SK-N-SH (cell line): ENCODE data around the gene MAN1B1. TPM values are rescaled to one million over a fixed set of nuclear protein-coding genes. Genes with fewer than 3 reads are reported as not detected.

Experiments
- CTCF ChIA-PET: fragments of 300-600, 350-600 bp; formaldehyde crosslinking; extraction: SDS; loops from one replicate; lab custom pipeline; 2021; lab: Yijun Ruan, JAX
- POLR2A ChIA-PET: fragments of 350-600 bp; sonication (Branson Sonifier 250); formaldehyde crosslinking; extraction: SDS; loops from one replicate; lab custom pipeline; 2020; ENCODE audit warnings: antibody characterized with exemption, inconsistent platforms; lab: Yijun Ruan, JAX
- DNase-seq: peaks from one replicate; pipeline ENCODE4 v3.0.0; 2012
- H2AFZ ChIP-seq: fragments of 200-600 bp; sonication (generic); 2 replicates; pipeline ENCODE4 v1.8.1; 2016; ENCODE audit warnings: antibody characterized with exemption, mild to moderate bottlenecking, low read depth
- H3F3A ChIP-seq: fragments of 200-600 bp; sonication (generic); replicated peaks from 2 replicates; pipeline ENCODE3; 2016; ENCODE audit warnings: antibody characterized with exemption, mild to moderate bottlenecking; ENCODE audit not compliant: insufficient read depth
- H3K27ac ChIP-seq, 2 experiments: fragments of 200-500 bp in 1 of 2; fragments of 200-600 bp in 1 of 2; sonication (Bioruptor generic) in 1 of 2; sonication (generic), shearing (Covaris generic) in 1 of 2; 2 replicates each; pipeline versions ENCODE4 v1.5.1 to v1.6.1; 2014 to 2016; ENCODE audit warnings: low read depth in 2 of 2, inconsistent platforms in 1 of 2, low read length in 1 of 2, mild to moderate bottlenecking in 1 of 2, mixed read lengths in 1 of 2
- H3K27me3 ChIP-seq: fragments of 200-600 bp; sonication (generic), shearing (Covaris generic); 2 replicates; pipeline ENCODE4 v1.6.1; 2016; ENCODE audit warnings: mixed run types; ENCODE audit not compliant: insufficient read depth
- H3K36me3 ChIP-seq, 2 experiments: fragments of 200-500 bp in 1 of 2; fragments of 200-600 bp in 1 of 2; sonication (Bioruptor generic) in 1 of 2; sonication (generic) in 1 of 2; replicated peaks in 1 of 2; 2 replicates each; pipeline versions ENCODE3 to v1.5.1; 2014 to 2016; ENCODE audit warnings: low read length in 1 of 2, mild to moderate bottlenecking in 1 of 2; ENCODE audit not compliant: insufficient read depth in 2 of 2, control insufficient read depth in 1 of 2
- H3K4me1 ChIP-seq, 2 experiments: fragments of 200-500 bp in 1 of 2; fragments of 200-600 bp in 1 of 2; sonication (Bioruptor generic) in 1 of 2; sonication (generic), shearing (Covaris generic) in 1 of 2; 2 replicates each; pipeline versions ENCODE4 v1.5.1 to v1.6.1; 2014 to 2016; ENCODE audit warnings: low read depth in 1 of 2, low read length in 1 of 2, mixed run types in 1 of 2; ENCODE audit not compliant: insufficient read depth in 2 of 2, control insufficient read depth in 1 of 2
- H3K4me2 ChIP-seq: fragments of 200-600 bp; sonication (generic), shearing (Covaris generic); 2 replicates; pipeline ENCODE4 v1.6.1; 2017; ENCODE audit warnings: mixed run types
- H3K4me3 ChIP-seq, 2 experiments: fragments of 200-500 bp in 1 of 2; fragments of 200-600 bp in 1 of 2; sonication (Bioruptor generic) in 1 of 2; sonication (generic), shearing (Covaris generic) in 1 of 2; 2 replicates each; pipeline versions ENCODE4 v1.5.1 to v1.8.1; 2014 to 2016; ENCODE audit warnings: low read depth in 2 of 2, inconsistent platforms in 1 of 2, low read length in 1 of 2, mild to moderate bottlenecking in 1 of 2, mixed read lengths in 1 of 2, moderate library complexity in 1 of 2
- H3K79me2 ChIP-seq: fragments of 200-600 bp; sonication (generic); 2 replicates; pipeline ENCODE4 v1.8.1; 2017; ENCODE audit warnings: mild to moderate bottlenecking; ENCODE audit not compliant: insufficient read depth
- H3K9ac ChIP-seq: fragments of 200-600 bp; sonication (generic); 2 replicates; pipeline ENCODE4 v1.6.1; 2017; ENCODE audit warnings: mixed run types
- H3K9me2 ChIP-seq: fragments of 200-600 bp; sonication (generic); 2 replicates; pipeline ENCODE4 v1.6.1; 2017; ENCODE audit warnings: mixed run types
- H3K9me3 ChIP-seq: fragments of 200-600 bp; sonication (generic); 2 replicates; pipeline ENCODE4 v1.6.1; 2017; ENCODE audit warnings: mixed run types, mild to moderate bottlenecking, moderate library complexity
- H4K20me1 ChIP-seq: fragments of 200-600 bp; sonication (generic); 2 replicates; pipeline ENCODE4 v1.6.1; 2017; ENCODE audit warnings: mild to moderate bottlenecking, mixed run types; ENCODE audit not compliant: insufficient read depth
- CHD2 ChIP-seq: fragments of 150-350 bp; IDR thresholded peaks from 2 replicates; pipeline ENCODE4 v1.6.1; 2018; ENCODE audit warnings: low read length; ENCODE audit not compliant: partially characterized antibody
- ELF1 ChIP-seq: IDR thresholded peaks from 2 replicates; pipeline ENCODE4 v1.4.0; 2012
- EP300 ChIP-seq, 2 experiments: IDR thresholded peaks; 2 replicates each; pipeline versions ENCODE4 v1.4.0 to v1.6.1; 2012; ENCODE audit warnings: borderline replicate concordance in 1 of 2, low read depth in 1 of 2, low read length in 1 of 2
- EZH2phosphoT487 ChIP-seq: fragments of 200-600 bp; sonication (generic); IDR thresholded peaks from 2 replicates; pipeline ENCODE4 v1.6.1; 2017; ENCODE audit warnings: low read depth, mixed run types, mild to moderate bottlenecking, antibody characterized with exemption, moderate library complexity, borderline replicate concordance
- FOXJ3 ChIP-seq: sonication (generic); formaldehyde crosslinking; IDR thresholded peaks from 2 replicates; pipeline ENCODE4 v1.5.1; 2020; ENCODE audit warnings: mild to moderate bottlenecking, missing genetic modification reagents
- FOXM1 ChIP-seq: IDR thresholded peaks from 2 replicates; pipeline ENCODE4 v1.4.0; 2012; ENCODE audit warnings: low read depth, mild to moderate bottlenecking
- JUND ChIP-seq: IDR thresholded peaks from 2 replicates; pipeline ENCODE4 v1.4.0; 2012
- MAX ChIP-seq: IDR thresholded peaks from 2 replicates; pipeline ENCODE4 v1.4.0; 2012; ENCODE audit warnings: low read depth
- MEF2A ChIP-seq: IDR thresholded peaks from 2 replicates; pipeline ENCODE4 v1.4.0; 2012; ENCODE audit warnings: low read depth, borderline replicate concordance
- NRF1 ChIP-seq: IDR thresholded peaks from 2 replicates; pipeline ENCODE4 v1.6.1; 2012; ENCODE audit warnings: low read depth, mild to moderate bottlenecking, low read length
- RAD21 ChIP-seq: IDR thresholded peaks from 2 replicates; pipeline ENCODE4 v1.6.1; 2012; ENCODE audit warnings: mild to moderate bottlenecking, low read length
- RFX5 ChIP-seq: IDR thresholded peaks from 2 replicates; pipeline ENCODE4 v1.6.1; 2012; ENCODE audit warnings: mild to moderate bottlenecking, improper control_type of control experiment, low read length
- SIN3A ChIP-seq: IDR thresholded peaks from 2 replicates; pipeline ENCODE4 v1.6.1; 2012; ENCODE audit warnings: low read depth, mild to moderate bottlenecking, low read length, moderate library complexity, borderline replicate concordance
- SMC3 ChIP-seq: IDR thresholded peaks from 2 replicates; pipeline ENCODE4 v1.6.1; 2012; ENCODE audit warnings: low read depth, low read length, improper control_type of control experiment
- TEAD4 ChIP-seq: IDR thresholded peaks from 2 replicates; pipeline ENCODE4 v1.4.0; 2012; ENCODE audit warnings: mild to moderate bottlenecking, borderline replicate concordance; ENCODE audit not compliant: insufficient read depth
- YY1 ChIP-seq: IDR thresholded peaks from 2 replicates; pipeline ENCODE4 v1.4.0; 2012; ENCODE audit warnings: low read depth, mild to moderate bottlenecking
- WGBS: methylation state at CpG from one replicate; pipeline ENCODE4 v1.1.6; 2017; ENCODE audit warnings: low lambda C conversion rate; 5-methylcytosine and 5-hydroxymethylcytosine counted together
- polyA plus RNA-seq, 3 experiments: library from polyadenylated mRNA; depleted of rRNA; stranded (reverse); fragments of >200 nt; gene quantifications; 2 replicates each; pipeline ENCODE4 v1.2.3, GENCODE V29; 2012
- TF ChIP-seq, protein P1 (sequence below): IDR thresholded peaks from 2 replicates; pipeline ENCODE4 v1.4.0; 2012; ENCODE audit warnings: low read depth, borderline replicate concordance
- TF ChIP-seq, protein P2 (sequence below): IDR thresholded peaks from 2 replicates; pipeline ENCODE4 v1.4.0; 2012; ENCODE audit warnings: low read depth, borderline replicate concordance

MAN1B1 gene
- polyA plus RNA-seq, 1 of the 3 experiments (the other 2 are of a cell fraction) = 57.8 TPM

DNA sequence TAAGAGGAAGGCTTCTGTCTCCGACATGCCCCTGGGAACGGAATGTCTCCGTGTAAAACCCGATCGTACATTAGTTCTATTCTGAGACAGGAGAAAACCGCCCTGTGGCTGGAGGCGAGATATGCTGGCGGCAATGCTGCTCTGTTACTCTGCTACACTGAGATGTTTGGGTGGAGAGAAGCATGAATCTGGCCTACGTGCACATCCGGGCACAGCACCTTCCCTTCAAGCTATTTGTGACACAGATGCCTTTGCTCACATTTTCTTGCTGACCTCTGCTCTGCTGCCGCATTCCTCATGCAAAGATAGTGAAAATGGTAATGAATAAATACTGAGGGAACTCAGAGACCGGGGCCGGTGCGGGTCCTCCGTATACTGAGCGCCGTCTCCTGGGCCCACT is 29.9 kb downstream of the MAN1B1 start:
- H2AFZ ChIP-seq = no peak overlapping the region
- H3K79me2 ChIP-seq = no peaks in the 10 kb centered on the region
- ChIA-PET CTCF (interaction anchor here (0.6 to 4.9 kb wide), 4 partner anchors 21 to 120 kb away, joined by 3 to 40 read pairs (median 22); partner anchors contain the start of gene RNF224), POLR2A (no interaction called here)
- no peak for TF ChIP-seq EP300 (IDR thresholded peaks at IDR 0.05; ENCODE audit: borderline replicate concordance in 1 of 2, low read depth in 1 of 2, low read length in 1 of 2)
- TF ChIP-seq EZH2phosphoT487 = no peak
- no peak for TF ChIP-seq JUND
- no peak for TF ChIP-seq FOXM1
- TF ChIP-seq MEF2A = no peak
- TF ChIP-seq FOXJ3 (CRISPR knock-in tag) = no peak
- TF ChIP-seq SIN3A = no peak
- TF ChIP-seq, protein P1, sequence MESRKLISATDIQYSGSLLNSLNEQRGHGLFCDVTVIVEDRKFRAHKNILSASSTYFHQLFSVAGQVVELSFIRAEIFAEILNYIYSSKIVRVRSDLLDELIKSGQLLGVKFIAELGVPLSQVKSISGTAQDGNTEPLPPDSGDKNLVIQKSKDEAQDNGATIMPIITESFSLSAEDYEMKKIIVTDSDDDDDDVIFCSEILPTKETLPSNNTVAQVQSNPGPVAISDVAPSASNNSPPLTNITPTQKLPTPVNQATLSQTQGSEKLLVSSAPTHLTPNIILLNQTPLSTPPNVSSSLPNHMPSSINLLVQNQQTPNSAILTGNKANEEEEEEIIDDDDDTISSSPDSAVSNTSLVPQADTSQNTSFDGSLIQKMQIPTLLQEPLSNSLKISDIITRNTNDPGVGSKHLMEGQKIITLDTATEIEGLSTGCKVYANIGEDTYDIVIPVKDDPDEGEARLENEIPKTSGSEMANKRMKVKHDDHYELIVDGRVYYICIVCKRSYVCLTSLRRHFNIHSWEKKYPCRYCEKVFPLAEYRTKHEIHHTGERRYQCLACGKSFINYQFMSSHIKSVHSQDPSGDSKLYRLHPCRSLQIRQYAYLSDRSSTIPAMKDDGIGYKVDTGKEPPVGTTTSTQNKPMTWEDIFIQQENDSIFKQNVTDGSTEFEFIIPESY = no peak
- TF ChIP-seq TEAD4 = no peak
- TF ChIP-seq SMC3 = no peak
- no peak for TF ChIP-seq RFX5
- no peak for TF ChIP-seq ELF1
- TF ChIP-seq, protein P2, sequence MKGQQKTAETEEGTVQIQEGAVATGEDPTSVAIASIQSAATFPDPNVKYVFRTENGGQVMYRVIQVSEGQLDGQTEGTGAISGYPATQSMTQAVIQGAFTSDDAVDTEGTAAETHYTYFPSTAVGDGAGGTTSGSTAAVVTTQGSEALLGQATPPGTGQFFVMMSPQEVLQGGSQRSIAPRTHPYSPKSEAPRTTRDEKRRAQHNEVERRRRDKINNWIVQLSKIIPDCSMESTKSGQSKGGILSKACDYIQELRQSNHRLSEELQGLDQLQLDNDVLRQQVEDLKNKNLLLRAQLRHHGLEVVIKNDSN = no peak
- TF ChIP-seq CHD2 = no peak
- TF ChIP-seq MAX = no peak
- TF ChIP-seq RAD21 = no peak
- no peaks in the 10 kb centered on the region for H4K20me1 ChIP-seq
- peaks cover 0 to 12% of the 10 kb centered on the region in 2 experiments for H3K36me3 ChIP-seq
- H3K4me1 ChIP-seq = peaks cover 0 to 10% of the 10 kb centered on the region in 2 experiments; a peak in 1 of 4 replicates
- H3K27me3 ChIP-seq = no peaks in the 10 kb centered on the region
- no peak overlapping the region for H3K4me2 ChIP-seq
- no peak overlapping the region for H3K4me3 ChIP-seq
- no peaks in the 10 kb centered on the region for H3K9me3 ChIP-seq
- no peak overlapping the region for H3K9ac ChIP-seq
- no peak for DNase-seq
- no peaks in the 10 kb centered on the region for H3K9me2 ChIP-seq
- WGBS = 96% methylated on average over 17 of the region's 17 CpGs
- H3K27ac ChIP-seq = no peak overlapping the region
- no peaks in the 10 kb centered on the region for H3F3A ChIP-seq

DNA sequence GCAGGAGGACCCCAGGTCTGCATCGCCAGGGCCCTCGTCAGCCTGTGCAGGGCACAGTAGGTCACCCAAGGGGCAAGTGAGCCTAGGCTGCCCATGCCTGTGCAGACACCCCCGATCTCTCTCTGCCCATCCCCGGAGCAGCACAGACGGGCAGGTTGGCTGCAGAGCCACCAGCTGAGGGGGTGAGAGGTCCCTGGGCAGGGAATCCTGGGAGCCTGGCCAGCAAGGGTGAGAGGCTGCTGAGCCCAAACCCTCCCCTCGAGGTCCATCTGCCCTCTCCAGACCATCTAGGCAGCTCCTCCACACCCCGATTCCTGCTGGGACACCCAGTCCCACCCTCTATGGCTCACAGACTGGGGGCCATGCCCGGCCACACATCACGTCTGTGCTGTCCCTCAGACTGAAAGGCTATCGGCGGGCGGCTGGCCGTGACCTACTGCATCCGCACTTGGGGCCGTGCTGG is 30.5 kb downstream of the MAN1B1 start:
- 98% methylated on average over 8 of the region's 15 CpGs for WGBS
- CTCF ChIA-PET = interaction anchor here (0.6 to 4.9 kb wide), 2 partner anchors 22 to 110 kb away, joined by 3 to 40 read pairs; partner anchors contain the start of gene RNF224
- TF ChIP-seq EZH2phosphoT487 (no peak), MAX (no peak), NRF1 (no peak), RAD21 (no peak), YY1 (no peak)
- TF ChIP-seq, protein P2 = no peak
- TF ChIP-seq, protein P1 = no peak

More for the DNA sequence above, 30.5 kb downstream of the MAN1B1 start:
- no peaks in the 10 kb centered on the region for H3F3A ChIP-seq
- H3K9ac ChIP-seq = no peak overlapping the region
- POLR2A ChIA-PET = no interaction called here
- no peak overlapping the region for H3K4me3 ChIP-seq
- no peaks in the 10 kb centered on the region for H4K20me1 ChIP-seq
- H3K27ac ChIP-seq = no peak overlapping the region
- no peaks in the 10 kb centered on the region for H3K9me3 ChIP-seq
- H3K4me2 ChIP-seq = no peak overlapping the region
- H3K27me3 ChIP-seq = no peaks in the 10 kb centered on the region
- H3K9me2 ChIP-seq = no peaks in the 10 kb centered on the region
- peaks cover 0 to 10% of the 10 kb centered on the region in 2 experiments; a peak in 1 of 4 replicates for H3K4me1 ChIP-seq
- H3K79me2 ChIP-seq = no peaks in the 10 kb centered on the region
- H3K36me3 ChIP-seq = peaks cover 0 to 6% of the 10 kb centered on the region in 2 experiments
- no peak overlapping the region for H2AFZ ChIP-seq
- DNase-seq = no peak
